ENCODE data around the gene OR4D1.

Gene OR4D1

GRCh38 chr17:58195518-58196123 is 47.4 kb downstream of the OR4D1 start:
- DNase-seq = no peak

DNA sequence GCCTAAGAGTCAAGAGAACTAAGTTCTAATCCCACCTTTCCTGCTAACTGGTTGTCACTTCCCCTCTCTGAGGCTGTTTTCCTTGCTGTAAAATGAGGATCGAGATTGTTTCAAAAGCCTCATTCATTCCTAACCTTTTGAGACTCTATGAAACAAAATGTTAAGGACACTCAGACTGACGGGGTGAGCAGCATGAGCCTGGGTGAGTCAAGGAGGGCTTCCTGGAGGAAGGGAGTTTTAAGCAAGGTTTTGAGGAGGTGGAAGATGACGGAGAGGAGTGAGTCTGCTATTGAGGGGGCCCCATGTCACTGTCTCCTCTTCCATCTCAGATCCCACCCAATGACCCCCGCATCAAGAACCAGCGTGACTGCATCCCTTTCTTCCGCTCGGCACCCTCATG is 48.4 kb downstream of the OR4D1 start:
- no peak for DNase-seq

DNA sequence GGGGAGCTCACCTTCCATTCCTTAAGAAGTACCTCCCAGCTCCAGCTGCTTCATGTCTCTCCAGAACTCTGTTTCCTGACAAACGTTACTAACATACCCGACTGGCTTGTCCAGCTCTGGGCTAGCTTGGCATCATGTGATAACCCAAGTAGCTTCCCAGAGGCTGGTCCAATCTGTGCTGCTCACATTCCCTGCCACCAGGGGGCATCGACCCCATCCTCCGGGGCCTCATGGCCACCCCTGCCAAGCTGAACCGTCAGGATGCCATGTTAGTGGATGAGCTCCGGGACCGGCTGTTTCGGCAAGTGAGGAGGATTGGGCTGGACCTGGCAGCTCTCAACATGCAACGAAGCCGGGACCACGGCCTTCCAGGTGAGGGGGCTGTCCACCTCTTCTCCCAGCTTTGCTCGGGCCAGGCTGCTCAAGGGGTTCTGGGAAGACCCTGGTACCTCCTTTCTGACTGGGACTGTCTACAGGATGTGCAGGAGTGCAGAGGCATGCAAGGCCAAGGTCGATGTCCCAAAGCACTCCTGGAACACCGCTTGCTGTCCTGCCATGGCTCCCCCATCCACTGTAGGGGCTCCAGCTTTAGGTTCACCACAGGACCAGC is 51.9 kb downstream of the OR4D1 start:
- DNase-seq = peak; percentile 77 to 88

GRCh38 chr17:58202859-58203258 is 54.7 kb downstream of the OR4D1 start:
- no peak for DNase-seq

DNA sequence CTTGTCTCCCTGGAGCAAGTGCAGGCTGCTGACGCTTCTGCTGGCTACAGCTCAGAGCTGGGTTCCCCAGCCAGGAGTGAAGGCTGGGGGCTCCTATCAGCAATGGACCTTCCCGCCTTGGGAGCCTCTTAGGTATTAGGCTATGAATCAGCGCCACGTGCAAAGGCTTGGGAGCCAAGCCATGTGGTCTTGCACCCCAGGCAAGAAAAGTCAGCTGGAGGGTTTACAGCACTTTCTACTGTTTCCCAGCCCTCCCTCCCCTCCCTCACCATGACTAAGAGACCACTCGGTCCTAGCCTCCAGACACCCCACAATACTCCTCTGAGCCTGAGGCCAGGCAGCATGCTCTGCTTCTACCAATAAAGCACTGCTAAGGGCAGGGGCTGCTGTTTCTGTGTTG is 56.6 kb downstream of the OR4D1 start:
- DNase-seq = no peak

- DNase-seq = no peak
Measured at GRCh38 chr17:58205936-58206335, 57.8 kb downstream of the OR4D1 start.

DNA sequence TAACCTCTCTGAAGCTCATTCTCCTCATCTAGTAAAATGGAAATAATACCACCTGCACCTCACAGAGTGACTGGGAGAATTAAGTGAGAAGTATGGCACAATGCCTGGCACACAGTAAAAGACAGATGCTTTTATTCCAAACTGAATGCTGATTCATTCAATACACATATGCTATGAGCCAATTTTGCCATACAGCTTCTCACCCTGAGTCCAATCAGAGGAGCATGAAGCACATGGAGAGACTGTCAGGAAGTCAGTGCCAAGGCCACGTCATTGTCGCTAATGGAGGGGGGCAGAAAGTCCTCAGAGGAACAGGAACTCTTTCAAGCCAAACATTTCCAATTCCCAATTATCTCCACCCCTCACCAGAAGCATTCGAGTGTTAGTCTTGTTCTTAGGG is 59.3 kb downstream of the OR4D1 start:
- DNase-seq = no peak

GRCh38 chr17:58208344-58208743 is 60.2 kb downstream of the OR4D1 start:
- no peak for DNase-seq
